Activated T-helper 17 cell treated with anti-CD3 and anti-CD28 coated beads, Interleukin-2, amount 50 U/mL, for 72 hours (primary cell): ENCODE data around the gene HSPA12A. TPM values are rescaled to one million over a fixed set of nuclear protein-coding genes. Genes with fewer than 3 reads are reported as not detected.

Experiments
- ATAC-seq: fragments of 150-1000 bp; cut with Tn5 transposase; replicated peaks from 2 replicates; pipeline ENCODE4 v1.10.0; 2021; ENCODE audit warnings: mild to moderate bottlenecking, moderate library complexity
- H3K27ac Mint-ChIP-seq: one replicate; pipeline ENCODE4 v1.8.0; 2022; ENCODE audit warnings: mixed read lengths
- H3K27me3 Mint-ChIP-seq: one replicate; pipeline ENCODE4 v1.8.0; 2022; ENCODE audit warnings: mixed read lengths
- H3K36me3 Mint-ChIP-seq: one replicate; pipeline ENCODE4 v1.8.0; 2022; ENCODE audit warnings: low read depth, mild to moderate bottlenecking, mixed read lengths
- H3K4me1 Mint-ChIP-seq: one replicate; pipeline ENCODE4 v1.8.0; 2022; ENCODE audit warnings: mixed read lengths
- H3K4me3 Mint-ChIP-seq: one replicate; pipeline ENCODE4 v1.8.0; 2022; ENCODE audit warnings: mild to moderate bottlenecking, mixed read lengths
- H3K9me3 Mint-ChIP-seq: one replicate; pipeline ENCODE4 v1.8.0; 2022; ENCODE audit warnings: mixed read lengths
- total RNA-seq, 2 donors: library from RNA; stranded (reverse); gene quantifications; one replicate each; pipeline ENCODE4 v1.2.3, GENCODE V29; 2022

The HSPA12A gene
- total RNA-seq, 2 donors from 2014 or later = 0.22 to 1.1 TPM

GRCh38 chr10:116706281-116706680, 36.1 kb downstream of the HSPA12A start:
- Mint-ChIP-seq H3K36me3 (no peaks in the 10 kb centered on the region), H3K9me3 (no peaks in the 10 kb centered on the region), H3K27ac (no peak overlapping the region), H3K4me1 (no peaks in the 10 kb centered on the region), H3K4me3 (no peak overlapping the region), H3K27me3 (peaks cover 37% of the 10 kb centered on the region)
- ATAC-seq = no peak

GRCh38 chr10:116705498-116705897, 36.9 kb downstream of the HSPA12A start:
- H3K36me3 Mint-ChIP-seq = no peaks in the 10 kb centered on the region

GRCh38 chr10:116704926-116705325, 37.4 kb downstream of the HSPA12A start:
- Mint-ChIP-seq H3K4me1 (no peaks in the 10 kb centered on the region), H3K9me3 (no peaks in the 10 kb centered on the region)

More at GRCh38 chr10:116705498-116705897, 36.9 kb downstream of the HSPA12A start:
- Mint-ChIP-seq H3K27me3 (peaks cover 33% of the 10 kb centered on the region), H3K4me1 (no peaks in the 10 kb centered on the region), H3K27ac (no peak overlapping the region), H3K4me3 (no peak overlapping the region), H3K9me3 (no peaks in the 10 kb centered on the region)
- no peak for ATAC-seq

GRCh38 chr10:116702165-116702564, 40.2 kb downstream of the HSPA12A start:
- Mint-ChIP-seq H3K4me3 (no peak overlapping the region), H3K9me3 (no peaks in the 10 kb centered on the region)
- no peak for ATAC-seq

More at GRCh38 chr10:116704926-116705325, 37.4 kb downstream of the HSPA12A start:
- H3K27ac Mint-ChIP-seq = no peak overlapping the region
- H3K4me3 Mint-ChIP-seq = no peak overlapping the region
- no peak for ATAC-seq
- H3K27me3 Mint-ChIP-seq = peaks cover 30% of the 10 kb centered on the region
- H3K36me3 Mint-ChIP-seq = no peaks in the 10 kb centered on the region

GRCh38 chr10:116699471-116700150, 42.8 kb downstream of the HSPA12A start:
- Mint-ChIP-seq H3K36me3 (no peaks in the 10 kb centered on the region), H3K4me3 (no peak overlapping the region), H3K27ac (no peak overlapping the region), H3K27me3 (peaks cover 45% of the 10 kb centered on the region), H3K9me3 (no peaks in the 10 kb centered on the region), H3K4me1 (no peaks in the 10 kb centered on the region)
- ATAC-seq = no peak

More at GRCh38 chr10:116702165-116702564, 40.2 kb downstream of the HSPA12A start:
- Mint-ChIP-seq H3K4me1 (no peaks in the 10 kb centered on the region), H3K27me3 (peaks cover 34% of the 10 kb centered on the region), H3K27ac (no peak overlapping the region), H3K36me3 (no peaks in the 10 kb centered on the region)

GRCh38 chr10:116699049-116699448, 43.3 kb downstream of the HSPA12A start:
- H3K27me3 Mint-ChIP-seq = peaks cover 45% of the 10 kb centered on the region
- H3K9me3 Mint-ChIP-seq = no peaks in the 10 kb centered on the region
- no peak for ATAC-seq
- H3K36me3 Mint-ChIP-seq = no peaks in the 10 kb centered on the region
- H3K4me3 Mint-ChIP-seq = no peak overlapping the region
- H3K27ac Mint-ChIP-seq = no peak overlapping the region
- no peaks in the 10 kb centered on the region for H3K4me1 Mint-ChIP-seq

- Mint-ChIP-seq H3K9me3 (no peaks in the 10 kb centered on the region), H3K4me3 (no peak overlapping the region), H3K36me3 (no peaks in the 10 kb centered on the region), H3K27me3 (peaks cover 45% of the 10 kb centered on the region), H3K4me1 (no peaks in the 10 kb centered on the region), H3K27ac (no peak overlapping the region)
- ATAC-seq = no peak
These were observed 44.0 kb downstream of the HSPA12A start for GRCh38 chr10:116698364-116698763.

- H3K27me3 Mint-ChIP-seq = peaks cover 44% of the 10 kb centered on the region
- H3K4me3 Mint-ChIP-seq = no peak overlapping the region
- ATAC-seq = no peak
- no peaks in the 10 kb centered on the region for H3K36me3 Mint-ChIP-seq
- H3K9me3 Mint-ChIP-seq = no peaks in the 10 kb centered on the region
- no peak overlapping the region for H3K27ac Mint-ChIP-seq
- no peaks in the 10 kb centered on the region for H3K4me1 Mint-ChIP-seq
These were observed 44.5 kb downstream of the HSPA12A start for GRCh38 chr10:116697816-116698215.

GRCh38 chr10:116696919-116697318, 45.4 kb downstream of the HSPA12A start:
- ATAC-seq = no peak
- Mint-ChIP-seq H3K27ac (no peak overlapping the region), H3K27me3 (peaks cover 41% of the 10 kb centered on the region), H3K9me3 (no peaks in the 10 kb centered on the region), H3K4me3 (no peak overlapping the region), H3K4me1 (no peaks in the 10 kb centered on the region), H3K36me3 (no peaks in the 10 kb centered on the region)

- Mint-ChIP-seq H3K9me3 (no peaks in the 10 kb centered on the region), H3K36me3 (no peaks in the 10 kb centered on the region), H3K27me3 (peaks cover 34% of the 10 kb centered on the region), H3K4me3 (no peak overlapping the region), H3K4me1 (no peaks in the 10 kb centered on the region), H3K27ac (no peak overlapping the region)
- no peak for ATAC-seq
These were observed 47.5 kb downstream of the HSPA12A start for GRCh38 chr10:116694927-116695268.

- no peaks in the 10 kb centered on the region for H3K36me3 Mint-ChIP-seq
- no peak for ATAC-seq
- H3K9me3 Mint-ChIP-seq = no peaks in the 10 kb centered on the region
- peaks cover 37% of the 10 kb centered on the region for H3K27me3 Mint-ChIP-seq
- H3K4me3 Mint-ChIP-seq = no peak overlapping the region
- no peaks in the 10 kb centered on the region for H3K4me1 Mint-ChIP-seq
- no peak overlapping the region for H3K27ac Mint-ChIP-seq
These were observed 48.0 kb downstream of the HSPA12A start for GRCh38 chr10:116694243-116694926.

GRCh38 chr10:116692225-116692624, 50.1 kb downstream of the HSPA12A start:
- Mint-ChIP-seq H3K27ac (no peak overlapping the region), H3K4me3 (no peak overlapping the region), H3K9me3 (no peaks in the 10 kb centered on the region), H3K4me1 (no peaks in the 10 kb centered on the region), H3K36me3 (no peaks in the 10 kb centered on the region), H3K27me3 (peaks cover 27% of the 10 kb centered on the region)
- no peak for ATAC-seq

GRCh38 chr10:116691635-116692034, 50.7 kb downstream of the HSPA12A start:
- no peak overlapping the region for H3K27ac Mint-ChIP-seq
- no peaks in the 10 kb centered on the region for H3K36me3 Mint-ChIP-seq
- no peaks in the 10 kb centered on the region for H3K9me3 Mint-ChIP-seq
- no peak overlapping the region for H3K4me3 Mint-ChIP-seq
- H3K4me1 Mint-ChIP-seq = no peaks in the 10 kb centered on the region
- ATAC-seq = no peak
- H3K27me3 Mint-ChIP-seq = peaks cover 26% of the 10 kb centered on the region

- Mint-ChIP-seq H3K36me3 (no peaks in the 10 kb centered on the region), H3K27ac (no peak overlapping the region), H3K27me3 (peaks cover 19% of the 10 kb centered on the region), H3K4me1 (no peaks in the 10 kb centered on the region), H3K4me3 (no peak overlapping the region), H3K9me3 (no peaks in the 10 kb centered on the region)
- no peak for ATAC-seq
These were observed 51.7 kb downstream of the HSPA12A start for GRCh38 chr10:116690356-116691322.
